ENCODE results near the gene MASP2.
A peak's percentile ranks its signal among the peaks of the same experiment; 100 is the strongest.
"Not testable (repeated sequence)": the region's sequence is repeated elsewhere in the genome, so short reads cannot be mapped to it uniquely, and the experiment has no call there.

MASP2 gene

DNA sequence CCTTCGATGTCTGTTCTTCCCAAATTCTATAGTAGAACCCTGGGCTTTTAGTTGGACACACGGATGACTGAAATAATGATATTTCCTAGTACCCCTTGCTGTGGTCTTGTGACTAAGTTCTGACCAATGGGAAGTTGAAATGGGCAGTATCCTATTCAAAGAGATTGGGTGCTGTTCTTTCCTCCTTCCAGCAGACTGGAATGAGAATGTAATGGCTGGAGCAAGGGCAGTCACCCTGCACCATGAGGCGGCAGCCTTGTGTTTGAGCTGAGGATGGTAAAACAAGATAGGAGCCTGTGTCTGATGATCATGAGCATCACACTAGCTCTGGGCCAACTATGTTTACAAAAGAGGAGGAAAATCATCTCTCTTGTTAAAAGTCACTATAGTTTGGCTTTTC lies 17.9 kb upstream of the MASP2 start:
- no peaks in the 10 kb centered on the region for H3K9me3 ChIP-seq
- TF ChIP-seq, protein P1, sequence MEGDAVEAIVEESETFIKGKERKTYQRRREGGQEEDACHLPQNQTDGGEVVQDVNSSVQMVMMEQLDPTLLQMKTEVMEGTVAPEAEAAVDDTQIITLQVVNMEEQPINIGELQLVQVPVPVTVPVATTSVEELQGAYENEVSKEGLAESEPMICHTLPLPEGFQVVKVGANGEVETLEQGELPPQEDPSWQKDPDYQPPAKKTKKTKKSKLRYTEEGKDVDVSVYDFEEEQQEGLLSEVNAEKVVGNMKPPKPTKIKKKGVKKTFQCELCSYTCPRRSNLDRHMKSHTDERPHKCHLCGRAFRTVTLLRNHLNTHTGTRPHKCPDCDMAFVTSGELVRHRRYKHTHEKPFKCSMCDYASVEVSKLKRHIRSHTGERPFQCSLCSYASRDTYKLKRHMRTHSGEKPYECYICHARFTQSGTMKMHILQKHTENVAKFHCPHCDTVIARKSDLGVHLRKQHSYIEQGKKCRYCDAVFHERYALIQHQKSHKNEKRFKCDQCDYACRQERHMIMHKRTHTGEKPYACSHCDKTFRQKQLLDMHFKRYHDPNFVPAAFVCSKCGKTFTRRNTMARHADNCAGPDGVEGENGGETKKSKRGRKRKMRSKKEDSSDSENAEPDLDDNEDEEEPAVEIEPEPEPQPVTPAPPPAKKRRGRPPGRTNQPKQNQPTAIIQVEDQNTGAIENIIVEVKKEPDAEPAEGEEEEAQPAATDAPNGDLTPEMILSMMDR (IDR thresholded peaks at IDR 0.05) = no peak
- no peak overlapping the region for H3K27ac ChIP-seq
- no peaks in the 10 kb centered on the region for H3K27me3 ChIP-seq
- no peak overlapping the region for H3K4me3 ChIP-seq (ENCODE audit: low read depth in 1 of 2, low read length in 1 of 2)
- peaks cover 58% of the 10 kb centered on the region for H3K36me3 ChIP-seq
- peaks cover 9 to 10% of the 10 kb centered on the region in 2 experiments for H3K4me1 ChIP-seq (ENCODE audit: control insufficient read depth in 1 of 2, insufficient read depth in 1 of 2, low read depth in 1 of 2, low read length in 1 of 2)

DNA sequence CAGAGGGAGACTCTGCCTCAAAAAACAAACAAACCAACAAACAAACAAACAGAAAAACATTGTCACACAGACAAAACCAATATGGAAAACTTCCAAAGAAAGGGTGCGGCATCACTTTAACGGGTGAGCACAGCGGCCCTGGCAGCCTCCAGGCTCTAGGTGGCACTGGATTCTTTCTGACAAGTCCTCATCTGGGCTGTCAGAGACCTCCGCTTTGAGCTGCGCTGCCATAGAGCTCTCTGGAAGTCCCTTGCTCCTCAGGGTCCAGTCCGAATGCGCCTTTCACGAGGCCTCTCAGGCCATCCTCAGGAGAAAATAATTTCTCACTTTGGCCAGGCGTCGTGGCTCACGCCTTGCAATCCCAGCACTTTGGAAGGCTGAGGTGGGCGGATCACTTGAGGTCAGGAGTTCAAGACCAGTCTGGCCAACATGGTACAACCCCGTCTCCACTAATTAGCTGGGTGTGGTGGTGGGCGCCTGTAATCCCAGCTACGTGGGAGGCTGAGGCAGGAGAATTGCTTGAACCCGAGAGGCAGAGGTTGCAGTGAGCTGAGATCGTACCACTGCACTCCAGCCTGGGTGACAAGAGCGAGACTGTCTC lies 17.0 kb upstream of the MASP2 start:
- H3K27me3 ChIP-seq; H3K4me3 ChIP-seq (ENCODE audit: low read depth in 1 of 2, low read length in 1 of 2); H3K27ac ChIP-seq; H3K9me3 ChIP-seq: not testable (repeated sequence)
- peaks cover 49% of the 10 kb centered on the region for H3K36me3 ChIP-seq
- peaks cover 16% of the 10 kb centered on the region in 2 experiments for H3K4me1 ChIP-seq (ENCODE audit: control insufficient read depth in 1 of 2, insufficient read depth in 1 of 2, low read depth in 1 of 2, low read length in 1 of 2)

DNA sequence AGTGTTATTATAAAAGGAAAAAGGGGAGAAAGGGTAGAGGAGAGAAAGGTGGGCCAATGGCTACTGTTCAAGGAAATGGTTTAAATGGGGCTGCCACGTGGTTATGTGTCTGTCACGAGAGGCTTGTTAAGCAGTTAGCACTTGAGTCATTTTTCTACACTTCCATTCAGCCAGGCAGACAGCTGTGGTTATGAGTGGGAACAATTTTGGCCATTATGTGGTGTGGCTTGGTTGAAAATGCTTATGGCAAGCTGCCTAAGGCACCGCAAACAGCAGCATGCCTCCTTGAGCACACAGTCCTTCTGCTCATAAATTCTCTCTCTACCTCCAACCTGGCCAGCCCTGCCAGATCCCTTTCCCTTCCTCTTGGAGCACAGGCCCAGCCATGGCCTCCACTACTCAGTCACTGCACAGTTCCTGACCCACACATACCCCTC lies 15.9 kb upstream of the MASP2 start:
- Histone ChIP-seq H3K27me3 (peaks cover 9% of the 10 kb centered on the region), H3K36me3 (peaks cover 38% of the 10 kb centered on the region), H3K9me3 (no peaks in the 10 kb centered on the region), H3K4me1 (ENCODE audit: control insufficient read depth in 1 of 2, insufficient read depth in 1 of 2, low read depth in 1 of 2, low read length in 1 of 2) (peaks cover 17 to 19% of the 10 kb centered on the region in 2 experiments), H3K4me3 (ENCODE audit: low read depth in 1 of 2, low read length in 1 of 2) (no peak overlapping the region), H3K27ac (no peak overlapping the region)
- TF ChIP-seq, protein P1 (IDR thresholded peaks at IDR 0.05) = no peak

DNA sequence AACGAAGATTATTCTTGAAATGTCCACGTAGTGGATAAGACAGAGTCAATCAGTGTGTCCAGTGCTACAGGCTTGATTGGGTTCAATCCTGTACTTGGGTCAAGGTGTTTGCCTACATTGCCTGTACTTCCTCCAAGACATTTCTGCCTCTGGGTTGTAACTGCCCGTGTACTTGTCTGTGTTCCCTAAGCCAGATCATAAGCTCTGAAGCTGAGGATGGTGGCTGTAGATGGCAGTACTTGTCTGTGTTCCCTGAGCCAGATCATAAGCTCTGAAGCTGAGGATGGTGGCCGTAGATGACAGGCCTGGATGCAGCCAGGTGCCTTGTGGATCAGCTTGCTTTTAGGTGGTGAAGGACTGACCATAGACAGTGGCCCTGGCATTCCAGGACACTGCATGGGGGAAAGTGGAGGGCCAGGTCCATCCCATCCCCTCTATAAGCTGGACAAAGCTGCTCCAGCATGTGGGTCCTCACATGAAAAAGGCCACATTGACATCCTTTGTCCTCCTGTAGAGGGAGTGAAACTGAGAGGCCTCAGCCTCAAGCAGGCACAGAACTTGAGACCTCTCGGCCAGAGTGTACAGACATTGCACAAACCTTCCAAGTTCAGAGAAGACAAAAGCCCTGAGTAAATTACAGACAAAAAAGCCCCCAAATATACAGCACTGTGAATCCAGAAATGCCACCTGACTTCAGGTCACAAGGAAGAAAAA lies 14.8 kb upstream of the MASP2 start:
- no peaks in the 10 kb centered on the region for H3K9me3 ChIP-seq
- H3K36me3 ChIP-seq = peaks cover 26% of the 10 kb centered on the region
- peaks cover 17 to 19% of the 10 kb centered on the region in 2 experiments for H3K4me1 ChIP-seq (ENCODE audit: control insufficient read depth in 1 of 2, insufficient read depth in 1 of 2, low read depth in 1 of 2, low read length in 1 of 2)
- no peak overlapping the region for H3K27ac ChIP-seq
- TF ChIP-seq, protein P1 (IDR thresholded peaks at IDR 0.05) = no peak
- H3K4me3 ChIP-seq (ENCODE audit: low read depth in 1 of 2, low read length in 1 of 2) = no peak overlapping the region
- H3K27me3 ChIP-seq = peaks cover 9% of the 10 kb centered on the region

DNA sequence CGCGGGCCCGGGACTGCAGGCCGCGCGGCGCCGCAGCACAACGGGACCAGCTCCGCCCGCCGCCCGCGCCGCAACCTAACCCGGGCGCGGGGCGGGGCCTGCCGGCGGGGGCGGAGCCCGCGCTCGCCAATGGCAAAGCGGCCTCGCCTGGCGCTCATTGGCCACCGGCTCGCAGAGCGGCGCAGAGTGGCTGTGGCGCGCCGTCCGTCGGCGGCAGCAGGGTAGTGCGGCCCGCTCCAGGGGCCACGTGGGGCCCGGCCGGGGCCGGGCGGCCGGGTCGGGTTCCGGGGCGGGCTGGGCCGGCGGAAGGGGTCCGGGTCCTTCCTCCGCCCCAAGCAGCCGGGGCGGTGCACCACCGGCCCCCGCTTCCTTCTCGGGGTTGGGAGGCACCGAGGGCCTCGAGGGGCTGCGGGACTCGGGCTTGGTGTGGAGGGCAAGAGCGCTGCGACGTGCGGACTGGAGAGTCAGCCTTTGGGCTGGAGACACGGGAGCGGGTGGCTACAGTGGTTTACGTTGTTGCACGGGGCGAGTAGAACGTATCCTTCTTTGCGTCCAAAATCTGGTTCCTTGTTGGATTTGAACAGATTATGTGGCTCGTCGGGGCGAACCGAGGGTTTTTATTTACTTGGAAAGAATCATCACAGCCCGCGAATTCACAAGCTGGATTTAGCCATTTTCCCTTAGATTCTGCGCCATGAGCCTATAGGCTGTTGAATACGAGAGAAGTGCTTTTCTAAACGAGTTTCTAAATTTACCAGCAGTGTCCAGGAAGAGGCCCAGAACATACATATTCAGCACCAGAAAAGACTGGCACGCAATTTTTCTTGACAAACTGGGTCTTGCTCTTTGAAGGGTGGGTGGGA lies 13.2 kb upstream of the MASP2 start, which contains the start of gene SRM:
Gene SRM (minus strand): TSS at position 51 of the 863 bp plus-strand sequence. CDS start 75 bp downstream, outside the sequence.
- H3K4me3 ChIP-seq (ENCODE audit: low read depth in 1 of 2, low read length in 1 of 2) = peak within 1 kb of the TSS; percentile 60 to 72

More for the DNA sequence above, 13.2 kb upstream of the MASP2 start, which contains the start of gene SRM:
- TF ChIP-seq, protein P1 (IDR thresholded peaks at IDR 0.05) = peak; percentile 74
- H3K9me3 ChIP-seq = no peaks in the 10 kb centered on the region
- peak within 1 kb of the TSS; percentile 11 for H3K27ac ChIP-seq
- H3K27me3 ChIP-seq = peaks cover 9% of the 10 kb centered on the region
- peaks cover 17 to 19% of the 10 kb centered on the region in 2 experiments for H3K4me1 ChIP-seq (ENCODE audit: control insufficient read depth in 1 of 2, insufficient read depth in 1 of 2, low read depth in 1 of 2, low read length in 1 of 2)
- peaks cover 10% of the 10 kb centered on the region for H3K36me3 ChIP-seq
